ENCODE data around the gene GABBR2.

Gene GABBR2

GRCh38 chr9:98281281-98281680 is 427.5 kb downstream of the GABBR2 start:
- H4K20me1 ChIP-seq (ENCODE audit: control insufficient read depth, insufficient read depth, low read depth, low read length): no peaks in the 10 kb centered on the region
- no peaks in the 10 kb centered on the region for H3K4me1 ChIP-seq (ENCODE audit: control insufficient read depth, low read length)
- H3K9me3 ChIP-seq (ENCODE audit: control insufficient read depth, insufficient read depth, low read length): no peaks in the 10 kb centered on the region
- H3K4me2 ChIP-seq (ENCODE audit: low read length): no peak overlapping the region
- H3K27me3 ChIP-seq (ENCODE audit: control insufficient read depth, low read length): peaks cover 33% of the 10 kb centered on the region
- H3K79me2 ChIP-seq (ENCODE audit: control insufficient read depth, low read length): no peaks in the 10 kb centered on the region
- H3K36me3 ChIP-seq (ENCODE audit: control insufficient read depth, low read length): no peaks in the 10 kb centered on the region
- no peak overlapping the region for H3K27ac ChIP-seq (ENCODE audit: low read depth, low read length)
- no peaks in the 10 kb centered on the region for H3F3A ChIP-seq (ENCODE audit: control insufficient read depth, insufficient read depth)
- H3K9me2 ChIP-seq (replicated peaks; ENCODE audit: control insufficient read depth, low read length): no peaks in the 10 kb centered on the region
- no peak overlapping the region for H3K4me3 ChIP-seq (ENCODE audit: low read length)
- no peak for TF ChIP-seq EZH2phosphoT487 (IDR thresholded peaks at IDR 0.05; ENCODE audit: borderline replicate concordance, low read length)
- TF ChIP-seq CTCF (IDR thresholded peaks at IDR 0.05; ENCODE audit: low read depth, low read length, poor library complexity, severe bottlenecking): no peak

- H3K9me3 ChIP-seq (ENCODE audit: control insufficient read depth, insufficient read depth, low read length): no peaks in the 10 kb centered on the region
- H3K27me3 ChIP-seq (ENCODE audit: control insufficient read depth, low read length): peaks cover 34% of the 10 kb centered on the region
- TF ChIP-seq CTCF (IDR thresholded peaks at IDR 0.05; ENCODE audit: low read depth, low read length, poor library complexity, severe bottlenecking): no peak
- no peak for TF ChIP-seq EZH2phosphoT487 (IDR thresholded peaks at IDR 0.05; ENCODE audit: borderline replicate concordance, low read length)
- H3F3A ChIP-seq (ENCODE audit: control insufficient read depth, insufficient read depth): no peaks in the 10 kb centered on the region
- no peak overlapping the region for H3K4me2 ChIP-seq (ENCODE audit: low read length)
- no peak overlapping the region for H3K4me3 ChIP-seq (ENCODE audit: low read length)
- no peaks in the 10 kb centered on the region for H3K4me1 ChIP-seq (ENCODE audit: control insufficient read depth, low read length)
- no peaks in the 10 kb centered on the region for H3K9me2 ChIP-seq (replicated peaks; ENCODE audit: control insufficient read depth, low read length)
- no peaks in the 10 kb centered on the region for H3K79me2 ChIP-seq (ENCODE audit: control insufficient read depth, low read length)
- no peaks in the 10 kb centered on the region for H4K20me1 ChIP-seq (ENCODE audit: control insufficient read depth, insufficient read depth, low read depth, low read length)
- H3K27ac ChIP-seq (ENCODE audit: low read depth, low read length): no peak overlapping the region
- H3K36me3 ChIP-seq (ENCODE audit: control insufficient read depth, low read length): no peaks in the 10 kb centered on the region
These were observed 428.2 kb downstream of the GABBR2 start for GRCh38 chr9:98280574-98280973.

- peaks cover 34% of the 10 kb centered on the region for H3K27me3 ChIP-seq (ENCODE audit: control insufficient read depth, low read length)
- no peak for TF ChIP-seq EZH2phosphoT487 (IDR thresholded peaks at IDR 0.05; ENCODE audit: borderline replicate concordance, low read length)
- no peak for TF ChIP-seq CTCF (IDR thresholded peaks at IDR 0.05; ENCODE audit: low read depth, low read length, poor library complexity, severe bottlenecking)
- H3K9me3 ChIP-seq (ENCODE audit: control insufficient read depth, insufficient read depth, low read length): no peaks in the 10 kb centered on the region
- no peaks in the 10 kb centered on the region for H4K20me1 ChIP-seq (ENCODE audit: control insufficient read depth, insufficient read depth, low read depth, low read length)
- H3K36me3 ChIP-seq (ENCODE audit: control insufficient read depth, low read length): no peaks in the 10 kb centered on the region
- no peak overlapping the region for H3K4me2 ChIP-seq (ENCODE audit: low read length)
- H3K79me2 ChIP-seq (ENCODE audit: control insufficient read depth, low read length): no peaks in the 10 kb centered on the region
- no peak overlapping the region for H3K4me3 ChIP-seq (ENCODE audit: low read length)
- H3K9me2 ChIP-seq (replicated peaks; ENCODE audit: control insufficient read depth, low read length): no peaks in the 10 kb centered on the region
- no peaks in the 10 kb centered on the region for H3F3A ChIP-seq (ENCODE audit: control insufficient read depth, insufficient read depth)
- H3K4me1 ChIP-seq (ENCODE audit: control insufficient read depth, low read length): no peaks in the 10 kb centered on the region
- no peak overlapping the region for H3K27ac ChIP-seq (ENCODE audit: low read depth, low read length)
These were observed 428.6 kb downstream of the GABBR2 start for GRCh38 chr9:98280162-98280561.
